DND-41 (cell line): ENCODE data around the gene SLC24A3.

Experiments
- ATAC-seq: fragments of 200-7000 bp; cut with Tn5 transposase; 3 replicates; pipeline ENCODE4 v1.9.1; 2021; ENCODE audit warnings: low read depth; ENCODE audit not compliant: insufficient read depth
- DNase-seq: peaks from one replicate; pipeline ENCODE4 v3.0.0-alpha.2; 2020
- H2AFZ ChIP-seq: 2 replicates; pipeline ENCODE4 v1.6.0; 2012; ENCODE audit warnings: low read depth, low read length
- H3K27ac ChIP-seq: 2 replicates; pipeline ENCODE4 v1.5.1; 2012; ENCODE audit warnings: low read length, inconsistent platforms
- H3K27me3 ChIP-seq: fragments of 200-600 bp; sonication (generic); 2 replicates; pipeline ENCODE4 v1.6.0; 2012; ENCODE audit warnings: low read length, mild to moderate bottlenecking, inconsistent platforms; ENCODE audit not compliant: insufficient read depth, poor library complexity
- H3K36me3 ChIP-seq: 2 replicates; pipeline ENCODE4 v1.5.1; 2012; ENCODE audit warnings: low read length, inconsistent platforms; ENCODE audit not compliant: insufficient read depth
- H3K4me1 ChIP-seq: 2 replicates; pipeline ENCODE4 v1.5.1; 2012; ENCODE audit warnings: mild to moderate bottlenecking, low read length; ENCODE audit not compliant: insufficient read depth
- H3K4me2 ChIP-seq: 2 replicates; pipeline ENCODE4 v1.6.0; 2012; ENCODE audit warnings: mild to moderate bottlenecking, moderate library complexity, low read length, inconsistent platforms; ENCODE audit not compliant: insufficient read depth
- H3K4me3 ChIP-seq, 2 experiments: fragments of 200-600 bp in 1 of 2; shearing (Covaris generic) in 1 of 2; 2 replicates each; pipeline ENCODE4 v1.5.1; 2012 to 2016; ENCODE audit warnings: inconsistent platforms in 2 of 2, low read length in 2 of 2, mild to moderate bottlenecking in 2 of 2, low read depth in 1 of 2, moderate library complexity in 1 of 2
- H3K79me2 ChIP-seq: 2 replicates; pipeline ENCODE4 v1.6.0; 2012; ENCODE audit warnings: low read length, inconsistent platforms; ENCODE audit not compliant: insufficient read depth
- H3K9ac ChIP-seq: 2 replicates; pipeline ENCODE4 v1.6.0; 2012; ENCODE audit warnings: low read depth, mild to moderate bottlenecking, inconsistent platforms, low read length, moderate library complexity
- H3K9me3 ChIP-seq: 2 replicates; pipeline ENCODE4 v1.5.1; 2012; ENCODE audit warnings: low read length, moderate library complexity, mild to moderate bottlenecking, inconsistent platforms; ENCODE audit not compliant: insufficient read depth, severe bottlenecking
- H4K20me1 ChIP-seq: 2 replicates; pipeline ENCODE4 v1.6.0; 2012; ENCODE audit warnings: low read length; ENCODE audit not compliant: insufficient read depth
- CTCF ChIP-seq: IDR thresholded peaks from 2 replicates; pipeline ENCODE4 v1.5.1; 2012; ENCODE audit warnings: borderline replicate concordance, low read length, moderate library complexity, mild to moderate bottlenecking; ENCODE audit not compliant: poor library complexity, severe bottlenecking; ENCODE audit errors: extremely low read depth
- EZH2 ChIP-seq: IDR thresholded peaks from 3 replicates; pipeline ENCODE4 v1.6.1; 2012; ENCODE audit warnings: borderline replicate concordance, low read depth, mild to moderate bottlenecking, moderate library complexity, low read length, inconsistent platforms; ENCODE audit not compliant: severe bottlenecking

Gene SLC24A3

DNA sequence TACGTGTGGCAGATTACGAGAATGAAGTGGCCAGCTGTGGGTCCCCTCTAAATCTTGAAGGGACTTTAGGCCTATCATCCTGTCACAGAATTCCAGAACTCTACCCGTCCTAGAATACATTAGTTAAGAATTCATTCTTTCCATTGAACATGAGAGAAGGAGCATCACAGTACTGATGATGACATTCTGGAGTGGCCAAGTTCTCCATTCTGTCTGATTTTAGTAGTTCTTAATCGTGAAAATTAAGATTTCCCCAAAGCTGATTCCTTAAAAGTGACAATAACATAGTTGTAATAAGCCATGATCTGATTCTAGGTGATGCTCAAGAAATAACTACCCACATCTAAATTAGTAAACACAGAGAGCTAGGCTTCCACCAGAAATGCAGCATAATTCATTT lies 510.6 kb downstream of the SLC24A3 start:
- Histone ChIP-seq H3K9ac (no peak overlapping the region), H3K79me2 (no peaks in the 10 kb centered on the region), H3K9me3 (no peaks in the 10 kb centered on the region), H3K27ac (no peak overlapping the region), H2AFZ (no peak overlapping the region), H3K4me2 (no peak overlapping the region), H3K27me3 (no peaks in the 10 kb centered on the region), H4K20me1 (no peaks in the 10 kb centered on the region), H3K4me3 (no peak overlapping the region), H3K4me1 (no peaks in the 10 kb centered on the region), H3K36me3 (no peaks in the 10 kb centered on the region)
- no peak for ATAC-seq
- DNase-seq: no peak
- TF ChIP-seq CTCF (no peak), EZH2 (no peak)

DNA sequence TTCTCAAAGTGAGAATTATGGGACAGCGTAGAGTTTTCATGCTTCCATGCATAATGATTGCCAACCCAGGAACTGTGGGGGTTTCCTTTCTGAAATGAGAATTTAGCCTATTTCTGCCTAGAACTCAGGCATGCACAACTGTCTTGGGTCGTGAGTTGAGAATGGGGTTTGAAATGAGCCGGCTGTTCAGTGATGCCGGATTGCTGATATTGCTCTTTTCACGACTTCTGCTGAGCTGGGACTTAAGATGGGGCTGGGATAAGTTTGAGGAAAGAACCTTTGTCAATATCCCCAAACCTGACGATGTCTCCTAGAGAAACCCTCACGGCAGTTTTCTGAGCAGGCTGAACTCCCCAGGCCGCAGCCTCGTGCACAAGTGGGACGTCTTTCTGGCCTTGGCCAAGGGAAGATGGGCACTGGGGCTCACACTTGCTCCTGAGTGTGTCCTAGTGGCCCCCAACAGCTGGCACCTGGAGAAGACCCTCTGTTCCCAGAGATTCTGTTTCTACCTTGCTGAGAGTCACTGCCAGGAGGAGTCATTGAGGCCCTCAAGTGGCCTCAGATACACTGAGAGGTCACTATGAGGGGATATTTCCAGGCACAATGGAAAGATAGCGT lies 511.5 kb downstream of the SLC24A3 start:
- H3K4me2 ChIP-seq: no peak overlapping the region
- H3K36me3 ChIP-seq: no peaks in the 10 kb centered on the region
- no peaks in the 10 kb centered on the region for H4K20me1 ChIP-seq
- TF ChIP-seq EZH2 (no peak), CTCF (no peak)
- H2AFZ ChIP-seq: no peak overlapping the region
- H3K4me1 ChIP-seq: no peaks in the 10 kb centered on the region
- no peaks in the 10 kb centered on the region for H3K79me2 ChIP-seq
- ATAC-seq (no peak), DNase-seq (no peak)
- no peaks in the 10 kb centered on the region for H3K9me3 ChIP-seq
- H3K27me3 ChIP-seq: no peaks in the 10 kb centered on the region
- H3K9ac ChIP-seq: no peak overlapping the region
- no peak overlapping the region for H3K4me3 ChIP-seq
- H3K27ac ChIP-seq: no peak overlapping the region

DNA sequence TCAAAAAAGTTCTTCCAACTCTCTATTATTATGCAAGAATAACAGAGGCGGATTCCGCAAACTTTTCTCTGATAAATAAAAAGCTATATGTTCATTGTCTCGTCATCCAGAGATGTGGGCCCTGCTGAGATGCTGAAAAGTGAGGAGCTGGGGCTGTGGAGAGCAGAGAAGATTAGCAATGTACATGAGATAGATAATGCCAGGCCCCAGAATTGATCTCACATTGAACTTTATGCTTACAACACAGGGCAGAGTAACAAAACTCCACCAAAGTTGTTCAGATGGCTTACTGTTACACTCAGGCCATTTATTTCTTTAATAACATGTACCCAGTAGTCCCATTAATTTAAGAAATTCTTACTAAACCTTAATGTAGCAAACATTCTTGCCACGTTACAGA lies 512.9 kb downstream of the SLC24A3 start:
- Histone ChIP-seq H3K27me3 (no peaks in the 10 kb centered on the region), H3K27ac (no peak overlapping the region), H3K79me2 (no peaks in the 10 kb centered on the region), H3K9me3 (no peaks in the 10 kb centered on the region), H3K36me3 (no peaks in the 10 kb centered on the region), H4K20me1 (no peaks in the 10 kb centered on the region), H3K4me3 (no peak overlapping the region), H2AFZ (no peak overlapping the region), H3K4me1 (no peaks in the 10 kb centered on the region), H3K4me2 (no peak overlapping the region), H3K9ac (no peak overlapping the region)
- TF ChIP-seq CTCF: no peak
- no peak for TF ChIP-seq EZH2
- no peak for DNase-seq
- no peak for ATAC-seq
